ENCODE measurements around the gene ZBTB16. TPM values are rescaled to one million over a fixed set of nuclear protein-coding genes. Genes with fewer than 3 reads are reported as not detected.

Gene ZBTB16
- total and polyA plus RNA-seq, 2 experiments from 2014 or later: 8.7 to 10.5 TPM

- H3K4me3 ChIP-seq: no peak overlapping the region
- peaks cover 10% of the 10 kb centered on the region for H3K4me1 ChIP-seq (ENCODE audit: low read depth)
- no peak for TF ChIP-seq CTCF (IDR thresholded peaks at IDR 0.05; ENCODE audit: low read depth, low read length)
- H3K9me3 ChIP-seq (ENCODE audit: low read depth): no peaks in the 10 kb centered on the region
- no peaks in the 10 kb centered on the region for H3K36me3 ChIP-seq
- no peak overlapping the region for H3K27ac ChIP-seq
- peaks cover 50% of the 10 kb centered on the region for H3K27me3 ChIP-seq
- DNase-seq (ENCODE audit: low read depth in 1 of 2, low spot score in 1 of 2): no peak
These were observed 8.8 kb downstream of the ZBTB16 start for GRCh38 chr11:114068327-114068726.

GRCh38 chr11:114070464-114071139 lies 11.1 kb downstream of the ZBTB16 start:
- Histone ChIP-seq H3K36me3 (no peaks in the 10 kb centered on the region), H3K4me3 (no peak overlapping the region), H3K9me3 (ENCODE audit: low read depth) (no peaks in the 10 kb centered on the region), H3K27me3 (peaks cover 35% of the 10 kb centered on the region), H3K4me1 (ENCODE audit: low read depth) (peaks cover 10% of the 10 kb centered on the region), H3K27ac (no peak overlapping the region)
- DNase-seq (ENCODE audit: low read depth in 1 of 2, low spot score in 1 of 2): no peak
- no peak for TF ChIP-seq CTCF (IDR thresholded peaks at IDR 0.05; ENCODE audit: low read depth, low read length)

- no peak for TF ChIP-seq CTCF (IDR thresholded peaks at IDR 0.05; ENCODE audit: low read depth, low read length)
- DNase-seq (ENCODE audit: low read depth in 1 of 2, low spot score in 1 of 2): no peak
- Histone ChIP-seq H3K27me3 (peaks cover 17% of the 10 kb centered on the region), H3K36me3 (no peaks in the 10 kb centered on the region), H3K9me3 (ENCODE audit: low read depth) (no peaks in the 10 kb centered on the region), H3K4me3 (no peak overlapping the region), H3K27ac (no peak overlapping the region), H3K4me1 (ENCODE audit: low read depth) (peaks cover 30% of the 10 kb centered on the region)
These were observed 13.7 kb downstream of the ZBTB16 start for GRCh38 chr11:114073007-114073827.

- TF ChIP-seq CTCF (IDR thresholded peaks at IDR 0.05; ENCODE audit: low read depth, low read length): no peak
- DNase-seq (ENCODE audit: low read depth in 1 of 2, low spot score in 1 of 2): no peak
- H3K4me1 ChIP-seq (ENCODE audit: low read depth): peaks cover 34% of the 10 kb centered on the region
These were observed 14.4 kb downstream of the ZBTB16 start for GRCh38 chr11:114073828-114074381.

GRCh38 chr11:114074546-114075343 lies 15.2 kb downstream of the ZBTB16 start:
- no peak for TF ChIP-seq CTCF (IDR thresholded peaks at IDR 0.05; ENCODE audit: low read depth, low read length)
- Histone ChIP-seq H3K27ac (no peak overlapping the region), H3K36me3 (no peaks in the 10 kb centered on the region), H3K27me3 (peaks cover 10% of the 10 kb centered on the region), H3K9me3 (ENCODE audit: low read depth) (no peaks in the 10 kb centered on the region), H3K4me1 (ENCODE audit: low read depth) (peaks cover 34% of the 10 kb centered on the region), H3K4me3 (no peak overlapping the region)
- no peak for DNase-seq (ENCODE audit: low read depth in 1 of 2, low spot score in 1 of 2)

More at GRCh38 chr11:114073828-114074381, 14.4 kb downstream of the ZBTB16 start:
- Histone ChIP-seq H3K4me3 (no peak overlapping the region), H3K9me3 (ENCODE audit: low read depth) (no peaks in the 10 kb centered on the region), H3K27me3 (peaks cover 10% of the 10 kb centered on the region), H3K36me3 (no peaks in the 10 kb centered on the region), H3K27ac (no peak overlapping the region)

Measured in cardiac muscle cell (in vitro differentiated cells and primary cell).